Hepatocyte (in vitro differentiated cells): ENCODE measurements around the gene NXNL2. TPM values are rescaled to one million over a fixed set of nuclear protein-coding genes. Genes with fewer than 3 reads are reported as not detected.

Experiments
- DNase-seq: peaks from one replicate; pipeline ENCODE4 v3.0.0-alpha.2; 2016; ENCODE audit warnings: low spot score
- H2AFZ ChIP-seq: fragments of 200-600 bp; sonication (generic); 2 replicates; pipeline ENCODE4 v1.6.0; 2016; ENCODE audit warnings: antibody characterized with exemption, mild to moderate bottlenecking
- H3K27ac ChIP-seq: fragments of 200-600 bp; sonication (generic); 2 replicates; pipeline ENCODE4 v1.5.1; 2016; ENCODE audit warnings: mild to moderate bottlenecking
- H3K27me3 ChIP-seq: fragments of 200-600 bp; sonication (generic); 2 replicates; pipeline ENCODE4 v1.6.1; 2016
- H3K36me3 ChIP-seq: fragments of 200-600 bp; sonication (generic); replicated peaks from 2 replicates; pipeline ENCODE4 v1.5.1; 2016; ENCODE audit warnings: low read depth; ENCODE audit not compliant: insufficient read depth
- H3K4me1 ChIP-seq: fragments of 200-600 bp; sonication (generic); 2 replicates; pipeline ENCODE4 v1.5.1; 2016; ENCODE audit warnings: mild to moderate bottlenecking, moderate library complexity; ENCODE audit not compliant: insufficient read depth
- H3K4me2 ChIP-seq: fragments of 200-600 bp; sonication (generic); 2 replicates; pipeline ENCODE4 v1.6.0; 2016
- H3K4me3 ChIP-seq: fragments of 200-600 bp; sonication (generic); 2 replicates; pipeline ENCODE4 v1.5.1; 2016; ENCODE audit warnings: mild to moderate bottlenecking
- H3K79me2 ChIP-seq: fragments of 200-600 bp; sonication (generic); 2 replicates; pipeline ENCODE4 v1.6.0; 2017; ENCODE audit warnings: mild to moderate bottlenecking
- H3K9me2 ChIP-seq: fragments of 200-600 bp; sonication (generic); replicated peaks from 2 replicates; pipeline ENCODE4 v1.6.0; 2017; ENCODE audit warnings: mild to moderate bottlenecking; ENCODE audit not compliant: insufficient read depth
- H3K9me3 ChIP-seq: fragments of 200-600 bp; sonication (generic); 2 replicates; pipeline ENCODE4 v1.5.1; 2016; ENCODE audit warnings: low read depth, mild to moderate bottlenecking
- H4K20me1 ChIP-seq: fragments of 200-600 bp; sonication (generic); 2 replicates; pipeline ENCODE4 v1.6.0; 2016; ENCODE audit warnings: mild to moderate bottlenecking; ENCODE audit not compliant: insufficient read depth, poor library complexity, severe bottlenecking
- EZH2 ChIP-seq: fragments of 200-600 bp; sonication (generic); IDR thresholded peaks from 2 replicates; pipeline ENCODE4 v1.6.1; 2016; ENCODE audit warnings: antibody characterized with exemption, mild to moderate bottlenecking, borderline replicate concordance
- EZH2phosphoT487 ChIP-seq: fragments of 200-600 bp; sonication (generic); IDR thresholded peaks from one replicate; pipeline ENCODE4 v1.6.1; 2018; ENCODE audit warnings: antibody characterized with exemption, mild to moderate bottlenecking, low read depth, moderate library complexity; ENCODE audit not compliant: unreplicated experiment, severe bottlenecking
- WGBS: methylation state at CpG from one replicate; pipeline ENCODE4 v1.1.6; 2016; ENCODE audit warnings: low lambda C conversion rate; ENCODE audit errors: missing lambda C conversion rate; 5-methylcytosine and 5-hydroxymethylcytosine counted together
- polyA plus RNA-seq: library from polyadenylated mRNA; unstranded; fragments of >200 nt; fragmentation: Nextera tagmentation; extraction: Ambion mirVana; gene quantifications from 2 replicates; pipeline ENCODE4 v1.2.1, GENCODE V29; 2016
- total RNA-seq: library from RNA; depleted of rRNA; stranded (reverse); fragments of >200 nt; gene quantifications from 2 replicates; pipeline ENCODE4 v1.2.3, GENCODE V29; 2014
- TF ChIP-seq, protein P1 (sequence below): fragments of 200-600 bp; sonication (generic); IDR thresholded peaks from 2 replicates; pipeline ENCODE4 v1.5.1; 2016; ENCODE audit warnings: antibody characterized with exemption, mild to moderate bottlenecking; ENCODE audit not compliant: poor library complexity

The NXNL2 gene
- total and polyA plus RNA-seq, 2 experiments from 2014 or later = 0.57 to 2.5 TPM

DNA sequence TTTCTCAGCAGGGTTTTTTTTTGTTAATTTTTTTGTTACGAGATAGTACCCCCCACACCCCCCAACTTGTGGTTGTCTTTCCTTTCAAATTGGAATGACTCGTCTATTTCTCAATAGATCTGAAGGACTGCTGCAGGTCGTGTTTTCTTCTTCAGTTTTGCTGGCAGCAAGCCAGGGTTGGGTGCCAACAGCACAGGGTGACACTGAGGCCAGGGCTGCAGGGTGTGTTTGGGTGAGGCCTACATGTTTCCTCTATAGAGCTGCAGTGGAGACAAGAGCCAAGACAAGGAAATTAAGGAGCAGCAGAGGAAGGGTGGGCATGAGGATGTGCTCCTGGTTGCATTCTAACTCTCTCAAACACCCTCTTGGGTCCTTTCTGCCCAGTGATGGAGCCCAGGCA lies 52.2 kb downstream of the NXNL2 start:
- 95% methylated on average over 3 of the region's 3 CpGs for WGBS
- Histone ChIP-seq H2AFZ (no peak overlapping the region), H3K9me3 (no peaks in the 10 kb centered on the region), H3K36me3 (no peaks in the 10 kb centered on the region), H4K20me1 (no peaks in the 10 kb centered on the region), H3K27me3 (no peaks in the 10 kb centered on the region), H3K4me2 (no peak overlapping the region), H3K79me2 (no peaks in the 10 kb centered on the region), H3K27ac (no peak overlapping the region), H3K9me2 (no peaks in the 10 kb centered on the region), H3K4me1 (peaks cover 7% of the 10 kb centered on the region), H3K4me3 (no peak overlapping the region)
- no peak for TF ChIP-seq EZH2phosphoT487
- TF ChIP-seq, protein P1, sequence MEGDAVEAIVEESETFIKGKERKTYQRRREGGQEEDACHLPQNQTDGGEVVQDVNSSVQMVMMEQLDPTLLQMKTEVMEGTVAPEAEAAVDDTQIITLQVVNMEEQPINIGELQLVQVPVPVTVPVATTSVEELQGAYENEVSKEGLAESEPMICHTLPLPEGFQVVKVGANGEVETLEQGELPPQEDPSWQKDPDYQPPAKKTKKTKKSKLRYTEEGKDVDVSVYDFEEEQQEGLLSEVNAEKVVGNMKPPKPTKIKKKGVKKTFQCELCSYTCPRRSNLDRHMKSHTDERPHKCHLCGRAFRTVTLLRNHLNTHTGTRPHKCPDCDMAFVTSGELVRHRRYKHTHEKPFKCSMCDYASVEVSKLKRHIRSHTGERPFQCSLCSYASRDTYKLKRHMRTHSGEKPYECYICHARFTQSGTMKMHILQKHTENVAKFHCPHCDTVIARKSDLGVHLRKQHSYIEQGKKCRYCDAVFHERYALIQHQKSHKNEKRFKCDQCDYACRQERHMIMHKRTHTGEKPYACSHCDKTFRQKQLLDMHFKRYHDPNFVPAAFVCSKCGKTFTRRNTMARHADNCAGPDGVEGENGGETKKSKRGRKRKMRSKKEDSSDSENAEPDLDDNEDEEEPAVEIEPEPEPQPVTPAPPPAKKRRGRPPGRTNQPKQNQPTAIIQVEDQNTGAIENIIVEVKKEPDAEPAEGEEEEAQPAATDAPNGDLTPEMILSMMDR = no peak
- no peak for DNase-seq

DNA sequence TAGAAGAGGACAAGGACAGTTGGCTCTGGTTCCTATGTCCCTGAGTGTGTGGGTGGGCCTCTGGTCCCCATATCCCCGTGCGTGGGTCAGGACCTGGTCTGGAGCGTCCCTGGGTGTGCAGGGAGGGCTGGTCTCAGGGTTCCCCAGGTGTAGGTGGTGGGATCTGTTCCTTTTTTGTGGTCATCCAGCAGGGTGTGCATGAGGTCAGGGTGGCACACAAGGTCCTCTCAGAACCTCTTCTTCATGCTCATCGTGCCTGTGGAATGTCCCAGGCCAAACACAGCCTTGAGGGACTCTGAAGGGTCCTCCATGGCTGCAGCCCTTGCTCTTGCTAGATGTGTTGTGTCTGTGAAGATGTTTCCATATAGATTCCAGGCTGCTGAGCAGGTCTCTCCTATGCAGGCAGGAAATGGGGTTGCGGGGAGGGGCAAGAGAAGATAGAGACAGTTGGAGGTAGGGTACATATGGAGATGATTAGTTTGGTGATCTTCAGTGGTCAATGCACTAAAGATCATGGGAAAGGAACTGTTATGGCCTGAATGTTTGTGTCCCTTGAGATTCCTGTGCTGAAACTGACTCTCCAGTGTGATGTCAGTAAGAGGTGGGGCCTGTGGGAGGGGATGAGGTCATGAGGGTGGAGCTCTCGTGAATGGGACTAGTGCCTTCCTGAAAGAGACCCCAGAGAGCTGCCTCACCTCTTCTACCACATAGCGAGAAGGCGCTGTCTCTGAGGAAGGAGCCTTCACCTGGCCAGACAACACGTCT lies 53.1 kb downstream of the NXNL2 start:
- WGBS = 97% methylated on average over 9 of the region's 9 CpGs
- H3K27me3 ChIP-seq = no peaks in the 10 kb centered on the region
- no peak for TF ChIP-seq EZH2
- TF ChIP-seq, protein P1 = no peak
- no peak for TF ChIP-seq EZH2phosphoT487

DNA sequence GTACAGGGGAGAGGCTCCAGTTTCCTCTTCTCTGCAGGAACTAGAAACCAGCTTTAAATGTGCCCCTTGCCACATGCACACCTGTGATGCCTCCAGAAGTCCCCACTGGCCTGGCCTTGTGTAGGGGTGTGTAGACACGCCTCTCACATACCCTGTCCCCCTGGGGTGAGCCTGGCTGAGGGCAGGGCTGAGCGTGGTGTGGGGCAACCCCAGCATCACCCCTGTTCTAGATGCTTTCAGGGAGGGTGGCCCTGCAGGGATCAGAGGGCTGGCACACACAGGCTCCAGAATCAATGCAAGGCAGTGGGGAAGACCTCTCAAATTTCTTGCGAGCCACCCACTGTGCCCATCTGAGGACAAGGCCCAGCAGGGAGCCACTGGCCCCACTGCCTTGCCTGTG lies 54.7 kb downstream of the NXNL2 start:
- H4K20me1 ChIP-seq = no peaks in the 10 kb centered on the region
- peaks cover 5% of the 10 kb centered on the region for H3K4me1 ChIP-seq
- 96% methylated on average over 3 of the region's 3 CpGs for WGBS
- DNase-seq = no peak
- H3K27ac ChIP-seq = no peak overlapping the region
- TF ChIP-seq, protein P1 = no peak
- no peak for TF ChIP-seq EZH2phosphoT487
- TF ChIP-seq EZH2 = no peak
- no peaks in the 10 kb centered on the region for H3K9me3 ChIP-seq
- H3K9me2 ChIP-seq = no peaks in the 10 kb centered on the region
- H3K79me2 ChIP-seq = no peaks in the 10 kb centered on the region
- H3K4me3 ChIP-seq = no peak overlapping the region
- no peaks in the 10 kb centered on the region for H3K27me3 ChIP-seq
- no peak overlapping the region for H3K4me2 ChIP-seq
- H2AFZ ChIP-seq = no peak overlapping the region
- H3K36me3 ChIP-seq = no peaks in the 10 kb centered on the region

More for the DNA sequence above, 53.1 kb downstream of the NXNL2 start:
- Histone ChIP-seq H3K9me2 (no peaks in the 10 kb centered on the region), H3K9me3 (no peaks in the 10 kb centered on the region), H3K79me2 (no peaks in the 10 kb centered on the region), H2AFZ (no peak overlapping the region), H3K4me1 (peaks cover 7% of the 10 kb centered on the region), H3K27ac (no peak overlapping the region), H3K36me3 (no peaks in the 10 kb centered on the region), H4K20me1 (no peaks in the 10 kb centered on the region), H3K4me3 (no peak overlapping the region), H3K4me2 (no peak overlapping the region)
- DNase-seq = no peak
